Hindlimb muscle (tissue), 1 donor: ENCODE data around the gene GNB1L. TPM values are rescaled to one million over a fixed set of nuclear protein-coding genes. Genes with fewer than 3 reads are reported as not detected.

ENCODE experiments used
- DNase-seq: peaks from one replicate; pipeline ENCODE4 v3.0.0-alpha.2; 2013
- polyA plus RNA-seq: library from polyadenylated mRNA; unstranded; fragments of 120-200 nt; gene quantifications from one replicate; pipeline ENCODE4 v1.2.1, GENCODE V29; 2013; ENCODE audit not compliant: insufficient read length

Gene GNB1L
- polyA plus RNA-seq, 1 donor = 4.3 TPM

GRCh38 chr22:19748991-19749664, 105.5 kb downstream of the GNB1L start:
- DNase-seq = no peak

- no peak for DNase-seq
Measured at GRCh38 chr22:19748139-19748538, 106.5 kb downstream of the GNB1L start.

- no peak for DNase-seq
Measured at GRCh38 chr22:19747551-19747950, 107.1 kb downstream of the GNB1L start.

GRCh38 chr22:19746726-19747125, 107.9 kb downstream of the GNB1L start:
- no peak for DNase-seq

- no peak for DNase-seq
Measured at GRCh38 chr22:19745155-19746101, 109.2 kb downstream of the GNB1L start.

GRCh38 chr22:19744350-19745006, 110.2 kb downstream of the GNB1L start:
- DNase-seq = no peak

- no peak for DNase-seq
Measured at GRCh38 chr22:19743651-19744050, 111.0 kb downstream of the GNB1L start.

- DNase-seq = no peak
Measured at GRCh38 chr22:19743081-19743480, 111.6 kb downstream of the GNB1L start.

- no peak for DNase-seq
Measured at GRCh38 chr22:19742160-19743066, 112.3 kb downstream of the GNB1L start.

- DNase-seq = no peak
Measured at GRCh38 chr22:19741053-19741452, 113.6 kb downstream of the GNB1L start.

- no peak for DNase-seq
Measured at GRCh38 chr22:19740586-19740985, 114.1 kb downstream of the GNB1L start.

GRCh38 chr22:19739911-19740449, 114.7 kb downstream of the GNB1L start:
- DNase-seq = no peak

GRCh38 chr22:19739448-19739895, 115.2 kb downstream of the GNB1L start:
- no peak for DNase-seq

- DNase-seq = no peak
Measured at GRCh38 chr22:19738664-19739447, 115.8 kb downstream of the GNB1L start.

GRCh38 chr22:19737846-19738663, 116.6 kb downstream of the GNB1L start:
- DNase-seq = no peak

- no peak for DNase-seq
Measured at GRCh38 chr22:19735665-19736510, 118.8 kb downstream of the GNB1L start.

GRCh38 chr22:19734837-19735382, 119.8 kb downstream of the GNB1L start:
- DNase-seq = no peak

GRCh38 chr22:19734163-19734562, 120.5 kb downstream of the GNB1L start:
- no peak for DNase-seq

GRCh38 chr22:19733755-19734154, 120.9 kb downstream of the GNB1L start:
- DNase-seq = no peak
